ENCODE results near the gene EID3. TPM values are rescaled to one million over a fixed set of nuclear protein-coding genes. Genes with fewer than 3 reads are reported as not detected.

The EID3 gene
- total RNA-seq, result 10 to 100 TPM in 3 of 4 donors, 1 to 10 TPM in 1; 6.2 to 24.9 (median 15.0) TPM

DNA sequence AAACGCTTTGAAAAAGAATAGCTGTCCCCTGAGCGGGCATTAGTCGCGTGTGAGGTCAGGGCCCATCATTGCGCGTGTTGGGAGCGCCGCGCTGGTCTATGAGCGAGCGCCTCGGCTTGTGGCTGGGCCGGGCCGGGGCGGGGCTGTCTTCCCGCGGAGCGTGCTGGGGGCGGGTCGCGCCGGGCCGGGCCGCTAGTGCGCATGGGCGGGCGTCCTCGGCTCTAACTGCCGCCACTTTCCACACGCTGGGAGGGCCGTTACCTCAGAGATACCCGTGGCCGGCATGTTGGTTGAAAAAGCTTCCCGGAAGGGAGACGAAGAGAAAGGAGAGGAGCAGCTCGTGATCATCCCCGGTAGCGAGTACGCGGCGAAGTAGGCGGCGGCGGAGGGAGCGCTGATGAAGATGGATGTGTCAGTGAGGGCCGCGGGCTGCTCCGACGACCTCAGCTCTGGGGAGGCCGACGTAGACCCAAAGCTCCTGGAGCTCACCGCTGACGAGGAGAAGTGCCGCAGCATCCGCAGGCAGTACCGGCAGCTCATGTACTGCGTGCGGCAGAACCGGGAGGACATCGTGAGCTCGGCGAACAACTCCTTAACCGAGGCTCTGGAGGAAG, at the start of gene EID3:
Gene EID3 (plus strand): TSS at position 202 of the 614 bp plus-strand sequence. CDS start 196 bp downstream, at position 398.
- Histone ChIP-seq H3K27me3 (no peaks in the 10 kb centered on the region), H3K9me3 (no peaks in the 10 kb centered on the region), H3K27ac (peak within 1 kb of the TSS; percentile 27 to 86 (median 85)), H3K4me3 (peak within 1 kb of the TSS; percentile 26 to 56), H3K4me1 (peaks cover 16 to 91% (median 20%) of the 10 kb centered on the region in 3 donors), H3K36me3 (peaks cover 0 to 5% of the 10 kb centered on the region in 2 donors)
- peak; percentile 97 for ATAC-seq
- TF ChIP-seq POLR2AphosphoS5 (IDR thresholded peaks at IDR 0.05) (peak; percentile 30), POLR2A (IDR thresholded peaks at IDR 0.05) (peak; percentile 4 to 22)
- TF ChIP-seq, protein P1, sequence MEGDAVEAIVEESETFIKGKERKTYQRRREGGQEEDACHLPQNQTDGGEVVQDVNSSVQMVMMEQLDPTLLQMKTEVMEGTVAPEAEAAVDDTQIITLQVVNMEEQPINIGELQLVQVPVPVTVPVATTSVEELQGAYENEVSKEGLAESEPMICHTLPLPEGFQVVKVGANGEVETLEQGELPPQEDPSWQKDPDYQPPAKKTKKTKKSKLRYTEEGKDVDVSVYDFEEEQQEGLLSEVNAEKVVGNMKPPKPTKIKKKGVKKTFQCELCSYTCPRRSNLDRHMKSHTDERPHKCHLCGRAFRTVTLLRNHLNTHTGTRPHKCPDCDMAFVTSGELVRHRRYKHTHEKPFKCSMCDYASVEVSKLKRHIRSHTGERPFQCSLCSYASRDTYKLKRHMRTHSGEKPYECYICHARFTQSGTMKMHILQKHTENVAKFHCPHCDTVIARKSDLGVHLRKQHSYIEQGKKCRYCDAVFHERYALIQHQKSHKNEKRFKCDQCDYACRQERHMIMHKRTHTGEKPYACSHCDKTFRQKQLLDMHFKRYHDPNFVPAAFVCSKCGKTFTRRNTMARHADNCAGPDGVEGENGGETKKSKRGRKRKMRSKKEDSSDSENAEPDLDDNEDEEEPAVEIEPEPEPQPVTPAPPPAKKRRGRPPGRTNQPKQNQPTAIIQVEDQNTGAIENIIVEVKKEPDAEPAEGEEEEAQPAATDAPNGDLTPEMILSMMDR (IDR thresholded peaks at IDR 0.05), result no peak
- no CpG with 5 or more reads among the region's 63 CpGs for WGBS, 2 donors (ENCODE audit: low coverage in 1 of 2)

GRCh38 chr12:104257913-104258472, 45.5 kb upstream of the EID3 start:
- ATAC-seq, result no peak
- no peak overlapping the region for H3K27ac ChIP-seq
- no peaks in the 10 kb centered on the region for H3K9me3 ChIP-seq
- TF ChIP-seq, protein P1 (IDR thresholded peaks at IDR 0.05), result no peak
- TF ChIP-seq POLR2A (IDR thresholded peaks at IDR 0.05) (no peak), POLR2AphosphoS5 (IDR thresholded peaks at IDR 0.05) (no peak), EP300 (IDR thresholded peaks at IDR 0.05) (no peak)
- no peak overlapping the region for H3K4me3 ChIP-seq
- no peaks in the 10 kb centered on the region for H3K36me3 ChIP-seq
- no peaks in the 10 kb centered on the region for H3K27me3 ChIP-seq
- no peaks in the 10 kb centered on the region for H3K4me1 ChIP-seq

- Histone ChIP-seq H3K27me3 (no peaks in the 10 kb centered on the region), H3K9me3 (no peaks in the 10 kb centered on the region), H3K27ac (no peak overlapping the region), H3K4me1 (no peaks in the 10 kb centered on the region), H3K36me3 (no peaks in the 10 kb centered on the region), H3K4me3 (no peak overlapping the region)
- 67% methylated on average over 1 of the region's 2 CpGs; no CpG with 5 or more reads in 1 of the 2 donors for whole genome bisulfite sequencing, 2 donors (ENCODE audit: low coverage in 1 of 2)
- TF ChIP-seq, protein P1 (IDR thresholded peaks at IDR 0.05), result no peak
- TF ChIP-seq EP300 (IDR thresholded peaks at IDR 0.05) (no peak), POLR2AphosphoS5 (IDR thresholded peaks at IDR 0.05) (no peak), POLR2A (IDR thresholded peaks at IDR 0.05) (no peak)
- ATAC-seq, result no peak
These were observed 45.0 kb upstream of the EID3 start for GRCh38 chr12:104258476-104259067.

DNA sequence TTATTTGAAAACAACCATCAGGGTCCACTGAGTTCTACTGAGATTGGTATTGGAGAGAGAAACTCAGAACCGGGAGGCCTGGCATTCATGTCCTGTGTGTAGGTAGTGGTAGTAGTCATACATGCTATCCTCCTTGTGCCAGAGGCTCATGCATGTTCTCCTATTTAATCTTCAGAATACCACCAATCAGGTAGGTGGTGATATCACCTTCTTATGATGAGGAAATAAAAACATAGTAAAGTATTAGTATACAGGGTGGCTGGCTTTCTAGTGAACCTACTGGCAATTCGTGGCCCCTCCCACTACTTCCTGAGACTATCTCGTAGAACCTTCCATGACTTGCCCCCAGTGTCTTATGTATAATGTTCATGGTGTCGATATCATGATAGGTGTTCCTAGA, 40.5 kb upstream of the EID3 start:
- TF ChIP-seq, protein P1 (IDR thresholded peaks at IDR 0.05), result no peak
- TF ChIP-seq POLR2AphosphoS5 (IDR thresholded peaks at IDR 0.05) (no peak), POLR2A (IDR thresholded peaks at IDR 0.05) (no peak), EP300 (IDR thresholded peaks at IDR 0.05) (no peak)

More for the DNA sequence above, 40.5 kb upstream of the EID3 start:
- Histone ChIP-seq H3K27ac (no peak overlapping the region), H3K4me1 (no peaks in the 10 kb centered on the region), H3K4me3 (no peak overlapping the region), H3K9me3 (no peaks in the 10 kb centered on the region), H3K36me3 (no peaks in the 10 kb centered on the region), H3K27me3 (no peaks in the 10 kb centered on the region)
- WGBS, 2 donors (ENCODE audit: low coverage in 1 of 2), result 70 to 71% methylated on average over 2 of the region's 4 CpGs
- ATAC-seq, result no peak
